Neuronal stem cell (in vitro differentiated cells): ENCODE measurements around the gene ING2.

Experiments
- DNase-seq: peaks from one replicate; pipeline ENCODE4 v3.0.0-alpha.2; 2013; ENCODE audit warnings: low spot score
- H2AFZ ChIP-seq: one replicate; pipeline ENCODE4 v1.6.1; 2013; ENCODE audit warnings: mild to moderate bottlenecking, low read length, inconsistent platforms
- H2AK5ac ChIP-seq: 2 replicates; pipeline ENCODE4 v1.6.1; 2013; ENCODE audit warnings: low read depth, mild to moderate bottlenecking, inconsistent platforms, low read length, moderate library complexity, mixed read lengths
- H2BK120ac ChIP-seq: 2 replicates; pipeline ENCODE4 v1.6.1; 2013; ENCODE audit warnings: low read depth, mild to moderate bottlenecking, inconsistent platforms, low read length, moderate library complexity, mixed read lengths
- H2BK12ac ChIP-seq: one replicate; pipeline ENCODE4 v1.6.1; 2013; ENCODE audit warnings: low read length, inconsistent platforms
- H2BK15ac ChIP-seq: 2 replicates; pipeline ENCODE4 v1.6.1; 2013; ENCODE audit warnings: mild to moderate bottlenecking, low read length, inconsistent platforms, mixed read lengths
- H2BK5ac ChIP-seq: one replicate; pipeline ENCODE4 v1.6.1; 2013; ENCODE audit warnings: inconsistent platforms, mild to moderate bottlenecking, low read length, moderate library complexity
- H3K14ac ChIP-seq: one replicate; pipeline ENCODE4 v1.6.1; 2013; ENCODE audit warnings: low read length, inconsistent platforms
- H3K18ac ChIP-seq: 2 replicates; pipeline ENCODE4 v1.6.1; 2013; ENCODE audit warnings: low read length, inconsistent platforms
- H3K23ac ChIP-seq: 2 replicates; pipeline ENCODE4 v1.6.1; 2013; ENCODE audit warnings: low read depth, mild to moderate bottlenecking, mixed read lengths, low read length, inconsistent platforms; ENCODE audit not compliant: poor library complexity
- H3K27ac ChIP-seq: replicated peaks from 3 replicates; pipeline ENCODE4 v1.5.1; 2013; ENCODE audit warnings: low read length, inconsistent platforms
- H3K27me3 ChIP-seq, 3 experiments: 2 replicates each; pipeline ENCODE4 v1.6.1; 2013; ENCODE audit warnings: low read length in 3 of 3, mild to moderate bottlenecking in 2 of 3, inconsistent platforms in 1 of 3, low read depth in 1 of 3, mixed read lengths in 1 of 3, moderate library complexity in 1 of 3; ENCODE audit not compliant: control insufficient read depth in 3 of 3, insufficient read depth in 3 of 3
- H3K36me3 ChIP-seq, 2 donors: replicated peaks in 1 of 2; 2 replicates each; pipeline ENCODE4 v1.6.1; 2013; ENCODE audit warnings: low read length in 2 of 2; ENCODE audit not compliant: control insufficient read depth in 2 of 2, insufficient read depth in 2 of 2
- H3K4ac ChIP-seq: 2 replicates; pipeline ENCODE4 v1.6.1; 2013; ENCODE audit warnings: inconsistent platforms, mild to moderate bottlenecking, low read length, moderate library complexity
- H3K4me1 ChIP-seq, 2 donors: 1 replicate in 1 of 2; 2 replicates in 1 of 2; pipeline ENCODE4 v1.6.1; 2013; ENCODE audit warnings: low read length in 2 of 2, low read depth in 1 of 2; ENCODE audit not compliant: control insufficient read depth in 2 of 2, insufficient read depth in 1 of 2
- H3K4me2 ChIP-seq: one replicate; pipeline ENCODE4 v1.6.1; 2013; ENCODE audit warnings: mild to moderate bottlenecking, low read length, inconsistent platforms; ENCODE audit not compliant: insufficient read depth, poor library complexity, severe bottlenecking
- H3K4me3 ChIP-seq, 2 donors: 2 replicates each; pipeline ENCODE4 v1.5.1; 2013; ENCODE audit warnings: low read length in 2 of 2, mild to moderate bottlenecking in 2 of 2, inconsistent platforms in 1 of 2, moderate library complexity in 1 of 2
- H3K79me1 ChIP-seq: one replicate; pipeline ENCODE4 v1.6.1; 2013; ENCODE audit warnings: low read depth, mild to moderate bottlenecking, inconsistent platforms, low read length, moderate library complexity
- H3K9ac ChIP-seq: one replicate; pipeline ENCODE4 v1.6.1; 2013; ENCODE audit warnings: mild to moderate bottlenecking, low read depth, low read length, inconsistent platforms; ENCODE audit not compliant: poor library complexity
- H3K9me3 ChIP-seq, 2 donors: replicated peaks in 1 of 2; 2 replicates each; pipeline versions ENCODE3 to v1.6.1; 2013; ENCODE audit warnings: low read length in 2 of 2, mild to moderate bottlenecking in 2 of 2, inconsistent platforms in 1 of 2, low read depth in 1 of 2, mixed read lengths in 1 of 2, moderate library complexity in 1 of 2; ENCODE audit not compliant: control insufficient read depth in 2 of 2, insufficient read depth in 1 of 2
- H4K8ac ChIP-seq: one replicate; pipeline ENCODE4 v1.6.1; 2013; ENCODE audit warnings: low read depth, mild to moderate bottlenecking, inconsistent platforms, low read length, moderate library complexity
- H4K91ac ChIP-seq: one replicate; pipeline ENCODE4 v1.6.1; 2013; ENCODE audit warnings: low read length, low read depth, mild to moderate bottlenecking, inconsistent platforms; ENCODE audit not compliant: poor library complexity
- WGBS, 2 donors: extraction: QIAGEN DNeasy Blood & Tissue Kit; methylation state at CpG; one replicate each; pipeline ENCODE4 v1.1.7; 2013; ENCODE audit warnings: missing lambda C conversion rate in 2 of 2, mixed read lengths in 1 of 2; ENCODE audit not compliant: insufficient read length in 2 of 2, insufficient replicate concordance in 1 of 2; ENCODE audit errors: extremely low coverage in 2 of 2; 5-methylcytosine and 5-hydroxymethylcytosine counted together

The ING2 gene

GRCh38 chr4:183541010-183541751 lies 36.3 kb downstream of the ING2 start:
- Histone ChIP-seq H3K23ac (no peak overlapping the region), H2AFZ (peak overlapping the region; percentile 72), H3K36me3 (no peaks in the 10 kb centered on the region), H4K8ac (no peak overlapping the region), H3K27ac (peak overlapping the region; percentile 37), H2BK120ac (no peak overlapping the region), H3K14ac (no peak overlapping the region), H3K18ac (no peak overlapping the region), H2AK5ac (no peak overlapping the region), H2BK12ac (no peak overlapping the region), H3K4ac (no peak overlapping the region), H4K91ac (no peak overlapping the region), H3K9me3 (peaks cover 3 to 8% of the 10 kb centered on the region in 2 donors), H2BK15ac (no peak overlapping the region), H3K4me3 (no peak overlapping the region), H3K4me1 (peaks cover 11 to 19% of the 10 kb centered on the region in 2 donors), H3K27me3 (no peaks in the 10 kb centered on the region), H3K4me2 (no peak overlapping the region), H2BK5ac (no peak overlapping the region), H3K9ac (no peak overlapping the region), H3K79me1 (no peaks in the 10 kb centered on the region)
- no CpG with 5 or more reads among the region's 13 CpGs for WGBS, 2 donors
- DNase-seq, result peak; percentile 11

- H3K23ac ChIP-seq, result no peak overlapping the region
- H3K36me3 ChIP-seq, result no peaks in the 10 kb centered on the region
- no peak overlapping the region for H4K8ac ChIP-seq
- peak overlapping the region; percentile 37 for H3K27ac ChIP-seq
- no peak overlapping the region for H2BK12ac ChIP-seq
- H3K18ac ChIP-seq, result no peak overlapping the region
- H3K14ac ChIP-seq, result no peak overlapping the region
- H3K79me1 ChIP-seq, result no peaks in the 10 kb centered on the region
- no peak overlapping the region for H3K4ac ChIP-seq
- no peak overlapping the region for H3K4me2 ChIP-seq
- H3K4me1 ChIP-seq, result peaks cover 11 to 19% of the 10 kb centered on the region in 2 donors
- H3K4me3 ChIP-seq, result no peak overlapping the region
- no peak overlapping the region for H4K91ac ChIP-seq
- H2AFZ ChIP-seq, result peak overlapping the region; percentile 72
- no peak overlapping the region for H2AK5ac ChIP-seq
- no peaks in the 10 kb centered on the region for H3K27me3 ChIP-seq
- peaks cover 3 to 8% of the 10 kb centered on the region in 2 donors for H3K9me3 ChIP-seq
- no peak overlapping the region for H2BK120ac ChIP-seq
- H2BK15ac ChIP-seq, result no peak overlapping the region
- peak; percentile 52 for DNase-seq
- no peak overlapping the region for H3K9ac ChIP-seq
- WGBS, 2 donors, result no CpG with 5 or more reads among the region's 3 CpGs
- H2BK5ac ChIP-seq, result no peak overlapping the region
Measured at GRCh38 chr4:183541752-183542040, 36.8 kb downstream of the ING2 start.

GRCh38 chr4:183543435-183543834 lies 38.6 kb downstream of the ING2 start:
- no peaks in the 10 kb centered on the region for H3K27me3 ChIP-seq
- no peak overlapping the region for H2BK120ac ChIP-seq

GRCh38 chr4:183544109-183544508 lies 39.3 kb downstream of the ING2 start:
- H3K4me3 ChIP-seq, result no peak overlapping the region
- no peaks in the 10 kb centered on the region for H3K36me3 ChIP-seq
- no peak overlapping the region for H2BK120ac ChIP-seq
- peaks cover 11 to 15% of the 10 kb centered on the region in 2 donors for H3K4me1 ChIP-seq
- WGBS, 2 donors, result no CpG with 5 or more reads among the region's 5 CpGs
- no peak overlapping the region for H3K23ac ChIP-seq
- no peak overlapping the region for H3K4me2 ChIP-seq
- DNase-seq, result no peak
- no peak overlapping the region for H2BK12ac ChIP-seq
- no peak overlapping the region for H3K14ac ChIP-seq
- no peak overlapping the region for H4K8ac ChIP-seq
- no peaks in the 10 kb centered on the region for H3K27me3 ChIP-seq
- no peak overlapping the region for H4K91ac ChIP-seq
- no peak overlapping the region for H2BK15ac ChIP-seq
- H3K27ac ChIP-seq, result no peak overlapping the region
- no peak overlapping the region for H2AK5ac ChIP-seq
- H2AFZ ChIP-seq, result peak overlapping the region; percentile 26
- no peak overlapping the region for H3K9ac ChIP-seq
- no peaks in the 10 kb centered on the region for H3K79me1 ChIP-seq
- no peak overlapping the region for H2BK5ac ChIP-seq
- H3K4ac ChIP-seq, result no peak overlapping the region
- H3K18ac ChIP-seq, result no peak overlapping the region
- H3K9me3 ChIP-seq, result peaks cover 3 to 8% of the 10 kb centered on the region in 2 donors

More at GRCh38 chr4:183543435-183543834, 38.6 kb downstream of the ING2 start:
- H3K36me3 ChIP-seq, result no peaks in the 10 kb centered on the region
- no CpG with 5 or more reads among the region's 2 CpGs for WGBS, 2 donors
- H2BK12ac ChIP-seq, result no peak overlapping the region
- no peak overlapping the region for H3K18ac ChIP-seq
- no peak overlapping the region for H2BK5ac ChIP-seq
- H3K4ac ChIP-seq, result no peak overlapping the region
- H3K14ac ChIP-seq, result no peak overlapping the region
- H2AK5ac ChIP-seq, result no peak overlapping the region
- H4K8ac ChIP-seq, result no peak overlapping the region
- H3K79me1 ChIP-seq, result no peaks in the 10 kb centered on the region
- H2AFZ ChIP-seq, result no peak overlapping the region
- no peak overlapping the region for H3K27ac ChIP-seq
- H3K9ac ChIP-seq, result no peak overlapping the region
- H3K23ac ChIP-seq, result no peak overlapping the region
- no peak overlapping the region for H2BK15ac ChIP-seq
- peaks cover 11 to 15% of the 10 kb centered on the region in 2 donors for H3K4me1 ChIP-seq
- no peak overlapping the region for H4K91ac ChIP-seq
- no peak overlapping the region for H3K4me3 ChIP-seq
- peaks cover 3 to 8% of the 10 kb centered on the region in 2 donors for H3K9me3 ChIP-seq
- DNase-seq, result no peak
- no peak overlapping the region for H3K4me2 ChIP-seq
